ENCODE measurements around the gene ARHGAP1. TPM values are rescaled to one million over a fixed set of nuclear protein-coding genes. Genes with fewer than 3 reads are reported as not detected.

ARHGAP1 gene
- total and polyA plus RNA-seq, 9 of the 15 experiments (the other 6 are each of a cell fraction or from before 2014, with no cell fraction given), result 3.6 to 30.4 (median 8.2) TPM

DNA sequence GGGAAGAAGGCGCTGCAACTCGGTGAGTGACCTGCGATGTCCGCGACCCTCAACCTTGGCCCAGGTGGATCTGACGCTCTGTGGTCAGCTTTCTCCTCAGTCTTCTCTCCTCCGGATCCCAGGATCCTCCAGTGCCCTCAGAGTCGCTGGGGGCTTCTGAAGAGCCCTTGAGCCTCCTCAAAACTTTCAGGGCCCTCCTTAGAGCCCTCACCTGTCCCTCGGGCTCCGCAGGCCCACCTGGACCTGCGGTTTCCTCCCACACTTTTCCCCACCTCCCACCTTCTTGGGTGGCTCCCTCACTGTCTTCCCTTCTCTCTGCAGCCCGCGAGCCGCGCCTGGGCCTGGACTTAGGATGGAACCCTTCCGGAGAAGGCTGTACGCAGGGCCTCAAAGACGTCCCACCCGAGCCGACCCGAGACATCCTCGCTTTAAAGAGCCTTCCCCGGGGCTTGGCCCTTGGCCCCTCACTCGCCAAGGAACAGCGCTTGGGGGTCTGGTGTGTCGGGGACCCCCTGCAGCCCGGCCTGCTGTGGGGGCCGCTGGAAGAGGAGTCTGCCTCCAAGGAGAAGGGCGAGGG, 747 bp upstream of the ARHGAP1 start:
- POLR2A ChIA-PET, result interaction anchor here (0.6 to 1.5 kb wide), 10 partner anchors 8 to 153 kb away, joined by 3 to 7 read pairs (median 3); partner anchors contain the start of gene F2
- WGBS (ENCODE audit: insufficient coverage, low coverage, missing lambda C conversion rate), result 1% methylated on average over 29 of the region's 29 CpGs
- Histone ChIP-seq H3K4me1 (replicated peaks in 1 of 2; ENCODE audit: control insufficient read depth in 2 of 2, insufficient read depth in 2 of 2, low read length in 2 of 2) (peaks cover 17 to 24% of the 10 kb centered on the region in 2 experiments), H3K9ac (ENCODE audit: insufficient read depth in 1 of 2, low read depth in 2 of 2, low read length in 2 of 2) (peak overlapping the region; percentile 96 to 98), H3K79me2 (ENCODE audit: control insufficient read depth, insufficient read depth, low read length) (peaks cover 47% of the 10 kb centered on the region), H2AFZ (ENCODE audit: low read depth, low read length) (peak overlapping the region; percentile 100), H3K27ac (ENCODE audit: extremely low read depth, low read depth, low read length) (peak overlapping the region; percentile 99), H3K36me3 (ENCODE audit: control insufficient read depth, insufficient read depth, low read length) (peaks cover 50% of the 10 kb centered on the region), H3K4me3 (peak overlapping the region; percentile 93), H3K27me3 (ENCODE audit: control insufficient read depth in 2 of 2, insufficient read depth in 2 of 2, low read length in 2 of 2) (no peaks in the 10 kb centered on the region), H3K9me1 (ENCODE audit: control insufficient read depth, insufficient read depth, low read length) (no peaks in the 10 kb centered on the region), H4K20me1 (replicated peaks; ENCODE audit: control insufficient read depth, insufficient read depth, low read length) (no peaks in the 10 kb centered on the region), H3K4me2 (ENCODE audit: insufficient read depth, low read length) (peak overlapping the region; percentile 96), H3K9me3 (replicated peaks; ENCODE audit: control insufficient read depth, insufficient read depth, low read depth, low read length) (no peaks in the 10 kb centered on the region)
- ATAC-seq (peak; percentile 8), FAIRE-seq (no peak), DNase-seq (ENCODE audit: extremely low read depth in 1 of 4, low spot score in 3 of 4) (peak in 2 of 4 experiments; percentile 20 to 48)
- intact Hi-C loops (cut with micrococcal nuclease) (no loop called here), in situ Hi-C loops (cut with MboI) (no loop called here)
- TSS peak; percentile 76 for BruUV-seq (replicated peaks)
- CTCF ChIA-PET (ENCODE audit: low intra/inter-chr PET ratio), result no interaction called here
- TF ChIP-seq RBBP5 (IDR thresholded peaks at IDR 0.05; ENCODE audit: borderline replicate concordance, insufficient read depth, low read length, poor library complexity, severe bottlenecking), result peak; percentile 12
- no peak for TF ChIP-seq ZSCAN29 (IDR thresholded peaks at IDR 0.05)
- TF ChIP-seq NR3C1 (CRISPR knock-in tag; IDR thresholded peaks at IDR 0.05), result no peak
- TF ChIP-seq TFE3 (CRISPR knock-in tag; IDR thresholded peaks at IDR 0.05), result no peak
- no peak for TF ChIP-seq JUND (IDR thresholded peaks at IDR 0.05; ENCODE audit: borderline replicate concordance, low read depth, low read length)
- no peak for TF ChIP-seq JUND (tag; IDR thresholded peaks at IDR 0.05; ENCODE audit: borderline replicate concordance, low read depth, low read length)
- no peak for TF ChIP-seq PCBP1 (IDR thresholded peaks at IDR 0.05; ENCODE audit: low read depth, low read length, poor library complexity, severe bottlenecking)
- TF ChIP-seq ZNF518B (CRISPR knock-in tag; IDR thresholded peaks at IDR 0.05), result no peak
- no peak for TF ChIP-seq NR1H2 (CRISPR knock-in tag; IDR thresholded peaks at IDR 0.05)
- TF ChIP-seq TCFL5 (CRISPR knock-in tag; conservative IDR thresholded peaks at IDR 0.05), result no peak
- no peak for TF ChIP-seq MTA3 (IDR thresholded peaks at IDR 0.05; ENCODE audit: borderline replicate concordance)
- TF ChIP-seq ZNF239 (CRISPR knock-in tag; IDR thresholded peaks at IDR 0.05), result no peak
- TF ChIP-seq CCAR2 (IDR thresholded peaks at IDR 0.05; ENCODE audit: low read depth, low read length), result no peak
- no peak for TF ChIP-seq SOX6 (IDR thresholded peaks at IDR 0.05)
- TF ChIP-seq JUNB (CRISPR knock-in tag; conservative IDR thresholded peaks at IDR 0.05), result no peak
- no peak for TF ChIP-seq YY1 (IDR thresholded peaks at IDR 0.05; ENCODE audit: borderline replicate concordance in 1 of 3, control insufficient read depth in 1 of 3, extremely low read depth in 1 of 3, insufficient read depth in 3 of 3, insufficient read length in 1 of 3, insufficient replicate concordance in 2 of 3, low read depth in 1 of 3, low read length in 2 of 3)
- TF ChIP-seq RFX7 (CRISPR knock-in tag; IDR thresholded peaks at IDR 0.05), result no peak
- TF ChIP-seq ZFP30 (CRISPR knock-in tag; IDR thresholded peaks at IDR 0.05; ENCODE audit: borderline replicate concordance), result no peak
